NB4 (cell line): Measurements from ENCODE around the gene WDR13.

Source experiments
- DNase-seq: peaks from one replicate; pipeline ENCODE4 v3.0.0; 2010; ENCODE audit warnings: low read depth
- H3K4me3 ChIP-seq: one replicate; pipeline ENCODE4 v1.5.1; 2011; ENCODE audit warnings: mild to moderate bottlenecking, low read depth, low read length, moderate library complexity
- CTCF ChIP-seq: IDR thresholded peaks from one replicate; pipeline ENCODE4 v1.5.1; 2012; ENCODE audit warnings: low read depth, low read length
- MAX ChIP-seq: IDR thresholded peaks from 2 replicates; pipeline ENCODE4 v1.6.1; 2011; ENCODE audit warnings: low read depth, low read length
- MYC ChIP-seq: IDR thresholded peaks from 2 replicates; pipeline ENCODE4 v1.6.1; 2011; ENCODE audit warnings: low read depth, low read length
- POLR2A ChIP-seq: IDR thresholded peaks from 2 replicates; pipeline ENCODE4 v1.6.1; 2011; ENCODE audit warnings: mild to moderate bottlenecking; ENCODE audit not compliant: insufficient read length; ENCODE audit errors: extremely low read depth

Gene WDR13

GRCh38 chrX:48578661-48579128, 18.6 kb upstream of the WDR13 start:
- TF ChIP-seq CTCF (no peak), MYC (no peak), POLR2A (peak; percentile 17), MAX (no peak)
- DNase-seq: no peak
- no peak overlapping the region for H3K4me3 ChIP-seq

- no peak overlapping the region for H3K4me3 ChIP-seq
- no peak for TF ChIP-seq MAX
- no peak for TF ChIP-seq MYC
- no peak for TF ChIP-seq CTCF
- TF ChIP-seq POLR2A: no peak
- DNase-seq: no peak
Observed at GRCh38 chrX:48579259-48579658, 18.0 kb upstream of the WDR13 start.

- H3K4me3 ChIP-seq: no peak overlapping the region
- TF ChIP-seq MAX (no peak), MYC (no peak), POLR2A (no peak), CTCF (no peak)
- DNase-seq: no peak
Observed at GRCh38 chrX:48580662-48581061, 16.6 kb upstream of the WDR13 start.

- TF ChIP-seq MYC (no peak), MAX (no peak), POLR2A (no peak), CTCF (no peak)
Observed at GRCh38 chrX:48584698-48585097, 12.6 kb upstream of the WDR13 start.

GRCh38 chrX:48589482-48590162, 7.7 kb upstream of the WDR13 start:
- no peak overlapping the region for H3K4me3 ChIP-seq
- DNase-seq: no peak
- TF ChIP-seq MAX (no peak), POLR2A (no peak), MYC (no peak), CTCF (no peak)

More at GRCh38 chrX:48584698-48585097, 12.6 kb upstream of the WDR13 start:
- H3K4me3 ChIP-seq: no peak overlapping the region
- no peak for DNase-seq
